GM19099 (cell line): ENCODE data around the gene GFI1B.

Experiments
- POLR2A ChIP-seq: IDR thresholded peaks from 3 replicates; pipeline ENCODE4 v1.6.1; 2011; ENCODE audit warnings: low read depth; ENCODE audit not compliant: insufficient read length; ENCODE audit errors: extremely low read depth

The GFI1B gene

DNA sequence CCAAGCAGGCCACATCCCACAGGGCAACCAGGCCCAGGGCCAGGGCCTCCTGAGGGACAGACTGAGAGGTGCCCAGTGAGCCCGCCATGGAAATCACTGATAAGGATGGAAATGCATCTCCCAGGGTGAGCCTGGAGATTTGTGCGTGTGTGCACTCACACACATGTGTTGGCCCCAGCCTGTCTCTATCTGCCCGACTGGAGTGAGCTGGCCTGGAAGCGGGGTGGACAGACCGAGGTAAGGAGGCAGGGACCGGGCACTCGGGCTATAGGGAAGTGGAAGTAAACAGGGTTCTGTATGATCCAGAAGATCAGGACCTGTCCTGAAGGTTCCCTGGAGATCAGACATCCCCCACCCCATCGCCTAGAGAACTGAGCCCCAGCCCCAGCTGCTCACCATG, 17.4 kb downstream of the GFI1B start:
- no peak for TF ChIP-seq POLR2A

GRCh38 chr9:132996526-132996925, 18.0 kb downstream of the GFI1B start:
- TF ChIP-seq POLR2A = no peak

GRCh38 chr9:132997591-132997990, 19.1 kb downstream of the GFI1B start:
- no peak for TF ChIP-seq POLR2A

DNA sequence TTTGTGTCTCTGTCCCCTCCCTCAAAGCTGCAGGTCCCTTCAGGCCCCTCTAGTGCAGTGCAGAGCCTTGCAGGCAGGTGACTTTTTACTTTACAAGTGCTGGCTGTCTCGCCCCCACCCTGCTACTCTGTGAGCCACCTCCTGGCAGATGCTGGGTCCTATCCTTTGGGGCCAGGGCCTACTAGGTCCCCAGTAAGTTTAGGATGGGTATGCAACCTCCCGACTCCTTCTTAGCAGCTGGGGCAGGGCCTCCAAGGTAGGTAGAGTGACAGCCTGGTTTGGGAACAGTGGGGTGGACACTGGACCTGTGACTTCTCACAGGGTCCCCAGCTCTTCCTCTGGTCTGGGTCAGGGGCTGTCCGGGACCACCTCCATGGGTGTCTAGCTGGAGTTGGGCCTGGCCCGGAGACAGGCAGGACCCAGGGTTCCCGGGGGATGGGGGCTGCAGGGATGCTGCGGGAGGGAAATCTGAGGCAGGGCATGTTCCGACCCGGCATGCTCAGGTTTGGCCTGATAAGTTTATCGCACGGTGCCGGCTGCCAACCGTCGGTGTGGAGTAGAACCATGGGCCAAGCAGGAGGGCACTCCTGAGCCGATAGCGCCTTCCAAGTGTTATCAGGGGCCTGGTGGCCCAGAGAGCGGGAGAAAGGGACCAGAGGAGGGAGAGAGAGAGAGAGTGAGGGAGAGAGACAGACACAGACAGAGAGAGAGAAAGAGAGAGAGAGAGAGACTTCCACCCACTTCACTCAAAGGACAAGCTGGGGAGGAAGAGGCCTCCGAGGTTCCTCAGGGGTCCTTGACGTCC, 20.5 kb downstream of the GFI1B start:
- no peak for TF ChIP-seq POLR2A

DNA sequence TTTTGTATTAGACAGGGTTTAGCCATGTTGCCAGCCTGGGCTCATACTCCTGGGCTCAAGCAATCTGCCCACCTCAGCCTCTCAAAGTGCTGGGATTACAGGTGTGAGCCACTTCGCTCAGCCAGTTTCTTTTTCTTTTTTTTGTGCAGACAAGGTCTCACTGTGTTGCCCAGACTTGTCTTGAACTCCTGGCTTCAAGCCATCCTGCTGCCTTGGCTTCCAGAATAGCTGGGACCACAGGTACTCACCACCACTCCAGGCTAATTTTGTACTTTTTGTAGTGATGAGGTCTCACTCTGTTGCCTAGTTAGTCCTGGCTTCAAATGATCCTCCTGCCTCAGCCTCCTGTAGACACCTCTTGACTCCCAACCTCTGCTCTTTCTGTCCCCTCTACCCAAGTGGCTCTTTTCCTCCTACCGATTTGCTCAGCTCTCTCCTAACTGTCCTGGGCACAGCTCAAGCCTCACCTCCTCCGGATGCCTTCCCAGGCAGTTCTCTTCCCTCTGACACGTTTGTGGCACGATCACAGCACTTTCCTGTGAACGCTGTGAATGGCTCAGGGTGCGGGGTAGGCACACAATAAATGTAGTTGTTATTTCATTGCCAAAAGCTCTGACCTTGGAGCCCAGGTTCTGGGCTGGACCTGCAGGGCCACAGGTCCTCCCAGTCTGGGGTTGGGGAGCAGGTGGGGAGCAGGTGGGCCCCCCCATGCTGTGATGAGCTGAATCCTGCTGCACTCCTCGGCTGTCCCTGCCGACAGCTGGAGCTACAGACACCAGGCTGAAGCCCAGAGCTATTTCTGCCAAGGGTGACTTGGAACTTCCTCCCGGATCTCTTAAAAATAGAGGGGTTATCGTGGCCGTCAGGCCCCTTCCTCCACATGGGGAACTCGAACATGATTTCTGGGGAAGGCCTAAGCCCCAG, 23.9 kb downstream of the GFI1B start:
- TF ChIP-seq POLR2A = no peak

- no peak for TF ChIP-seq POLR2A
Observed at GRCh38 chr9:133003071-133003461, 24.6 kb downstream of the GFI1B start.

GRCh38 chr9:133003671-133004090, 25.2 kb downstream of the GFI1B start:
- no peak for TF ChIP-seq POLR2A

DNA sequence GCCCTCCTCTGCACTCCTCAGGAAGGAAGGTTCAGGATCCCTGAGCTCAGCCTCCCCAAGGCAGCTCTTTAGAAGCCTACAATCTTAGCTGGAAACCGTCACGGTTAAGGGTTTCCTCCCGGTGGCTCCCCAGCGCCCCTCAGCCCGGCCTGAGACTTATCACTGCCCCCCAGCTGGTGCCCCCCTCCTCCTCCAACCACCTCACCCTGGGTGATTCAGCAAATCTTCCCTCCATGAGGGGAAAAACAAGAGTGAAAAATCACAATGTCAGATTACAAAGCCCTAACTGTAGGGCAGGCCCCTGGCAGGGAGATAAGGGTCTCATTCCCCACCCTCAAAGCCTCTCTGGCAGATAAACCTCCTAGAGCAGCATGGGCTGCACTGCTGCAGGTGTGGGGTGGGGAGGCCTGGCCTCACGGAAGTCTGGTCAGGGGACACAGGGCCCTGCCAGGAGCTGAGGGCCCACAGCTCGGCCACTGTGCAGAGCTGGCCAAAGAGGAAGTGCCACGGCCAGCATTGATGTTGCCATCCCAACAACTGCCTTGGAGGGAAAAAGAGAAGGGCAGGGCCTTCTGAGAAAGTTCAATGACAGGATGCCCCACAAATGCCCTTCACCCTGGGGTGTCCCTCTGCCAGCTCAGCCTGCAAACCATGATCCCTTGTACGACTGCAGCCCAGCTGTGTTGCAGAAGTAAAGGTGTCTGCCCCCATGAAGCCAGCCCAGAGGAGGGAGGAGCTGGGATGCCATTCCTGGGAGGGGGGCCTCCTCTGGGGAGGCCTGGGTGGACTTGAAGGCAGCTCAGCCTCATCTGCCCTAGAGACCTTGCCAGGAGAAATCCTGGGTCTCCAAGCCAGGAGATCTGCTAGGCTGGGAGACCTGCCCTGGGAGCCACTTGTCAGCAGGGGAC, 25.9 kb downstream of the GFI1B start:
- no peak for TF ChIP-seq POLR2A

DNA sequence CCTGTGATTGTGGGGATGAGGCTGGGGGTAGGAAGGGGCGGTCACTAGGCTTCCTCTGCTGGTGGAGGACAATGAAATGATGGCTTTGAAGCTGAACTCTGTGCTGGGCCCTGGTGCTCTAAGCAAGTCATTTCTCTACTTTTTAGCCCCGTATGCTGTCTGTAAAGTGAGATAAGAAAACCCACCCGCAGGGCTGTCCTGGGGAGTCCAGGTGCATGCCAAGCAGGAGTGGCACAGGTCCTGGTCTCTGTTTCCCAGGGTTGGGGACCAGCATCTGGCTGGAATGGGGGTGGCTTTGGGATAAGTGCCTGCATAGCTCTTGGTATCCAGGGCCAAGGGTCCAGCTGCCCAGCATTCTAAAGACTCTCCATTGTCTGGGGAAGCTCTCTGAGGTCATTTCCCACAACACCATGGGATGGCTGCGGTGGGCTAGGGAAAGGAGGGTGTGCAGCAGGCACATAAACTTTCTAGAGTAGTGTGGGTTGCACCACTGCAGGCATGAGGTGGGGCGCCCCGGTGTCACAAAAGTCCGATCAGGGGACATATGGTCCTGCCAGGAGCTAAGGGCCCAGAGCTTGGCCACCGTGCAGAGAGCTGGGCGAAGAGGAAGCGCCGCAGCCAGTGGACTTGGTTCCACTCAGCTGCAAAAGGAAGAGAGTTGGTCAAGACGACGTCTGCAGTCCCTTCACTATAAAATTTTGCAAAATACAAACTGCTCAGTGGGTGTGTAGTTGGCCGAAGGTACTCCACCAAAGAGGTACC, 26.7 kb downstream of the GFI1B start:
- TF ChIP-seq POLR2A = no peak

DNA sequence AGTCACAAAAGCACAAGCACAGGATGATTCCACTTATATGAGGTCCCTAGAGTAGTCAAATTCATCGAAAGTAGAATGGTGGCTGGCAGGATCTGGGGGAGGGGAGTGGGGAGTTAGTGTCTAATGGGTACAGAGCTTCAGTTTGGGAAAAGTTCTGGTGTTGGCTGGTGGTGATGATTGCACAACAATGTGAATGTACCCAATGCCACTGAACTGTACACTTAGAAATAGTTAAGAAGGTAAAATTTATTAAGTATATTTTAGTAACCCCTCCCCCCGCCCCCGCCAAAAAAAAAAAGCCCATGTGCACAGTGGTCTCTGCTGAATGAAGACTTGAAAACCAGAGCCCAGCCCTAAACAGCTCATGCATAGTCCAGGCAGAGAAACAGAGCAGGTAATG, 27.5 kb downstream of the GFI1B start:
- no peak for TF ChIP-seq POLR2A

DNA sequence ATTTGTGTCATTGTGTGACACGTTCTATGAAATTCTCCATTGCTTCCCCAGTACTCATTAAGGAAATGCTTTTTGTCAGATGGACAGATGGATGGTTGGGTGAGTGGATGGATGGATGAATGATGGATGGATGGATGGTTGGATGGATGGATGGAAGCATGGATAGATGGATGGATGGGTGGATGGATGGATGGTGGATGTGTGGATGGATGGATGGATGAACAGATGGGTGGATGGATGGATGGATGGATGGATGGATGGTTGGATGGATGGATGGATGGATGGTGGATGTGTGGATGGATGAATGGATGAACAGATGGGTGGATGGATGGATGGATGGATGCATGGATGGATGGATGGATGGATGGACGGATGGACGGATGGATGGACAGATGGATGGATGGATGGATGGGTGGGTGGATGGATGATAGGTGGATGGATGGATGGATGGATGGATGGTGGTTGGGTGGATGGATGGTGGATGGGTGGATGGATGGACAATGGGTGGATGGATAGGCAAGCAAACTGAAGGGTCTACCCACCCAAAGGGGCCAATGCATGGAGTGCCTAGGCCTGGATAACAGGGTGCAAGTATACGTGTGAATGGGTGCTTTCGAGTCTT, 28.3 kb downstream of the GFI1B start:
- TF ChIP-seq POLR2A = no peak

GRCh38 chr9:133008406-133008805, 29.9 kb downstream of the GFI1B start:
- TF ChIP-seq POLR2A = no peak

DNA sequence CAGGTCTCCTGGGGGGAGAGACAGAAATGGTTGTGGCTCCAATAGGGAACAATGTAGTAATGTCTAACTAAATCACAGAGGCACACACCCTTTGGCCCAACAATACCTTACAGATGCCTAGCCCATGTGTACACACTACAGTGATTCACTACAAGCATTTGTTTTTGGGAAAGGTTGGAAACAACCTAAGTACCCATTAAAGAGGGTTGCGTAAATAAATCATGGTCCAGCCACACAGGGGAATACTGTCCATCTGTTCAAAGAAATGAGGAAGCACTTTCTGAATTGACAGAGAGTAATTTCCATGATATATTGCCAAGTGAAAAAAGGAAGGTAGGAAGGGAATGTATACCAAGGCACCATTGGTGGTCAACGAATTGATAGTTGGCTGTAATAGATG, 30.3 kb downstream of the GFI1B start:
- no peak for TF ChIP-seq POLR2A
